Liver (tissue), 9 donors: ENCODE measurements around the gene EGLN1. TPM values are rescaled to one million over a fixed set of nuclear protein-coding genes. Genes with fewer than 3 reads are reported as not detected.

Experiments
- DNase-seq: peaks from one replicate; pipeline ENCODE4 v3.0.0-alpha.2; 2017; ENCODE audit warnings: low spot score
- H3K27ac ChIP-seq, 2 donors: one replicate each; pipeline ENCODE4 v1.7.0; 2013; ENCODE audit warnings: inconsistent platforms in 2 of 2, low read length in 2 of 2, control low read depth in 1 of 2, low read depth in 1 of 2, mild to moderate bottlenecking in 1 of 2
- H3K27me3 ChIP-seq, 4 donors: one replicate each; pipeline versions ENCODE4 v1.6.1 to v1.7.0; 2013; ENCODE audit warnings: low read length in 3 of 4, inconsistent platforms in 1 of 4, mild to moderate bottlenecking in 1 of 4, moderate library complexity in 1 of 4; ENCODE audit not compliant: control insufficient read depth in 4 of 4, insufficient read depth in 4 of 4
- H3K36me3 ChIP-seq, 4 donors: one replicate each; pipeline versions ENCODE4 v1.6.1 to v1.7.0; 2013; ENCODE audit warnings: low read length in 3 of 4, mild to moderate bottlenecking in 3 of 4, low read depth in 1 of 4, moderate library complexity in 1 of 4; ENCODE audit not compliant: control insufficient read depth in 4 of 4, insufficient read depth in 3 of 4
- H3K4me1 ChIP-seq, 4 donors: one replicate each; pipeline versions ENCODE4 v1.6.1 to v1.7.0; 2013; ENCODE audit warnings: low read length in 3 of 4, mild to moderate bottlenecking in 3 of 4, moderate library complexity in 1 of 4; ENCODE audit not compliant: control insufficient read depth in 4 of 4, insufficient read depth in 4 of 4
- H3K4me3 ChIP-seq, 3 donors: one replicate each; pipeline versions ENCODE4 v1.6.1 to v1.7.0; 2013; ENCODE audit warnings: low read length in 3 of 3, control low read depth in 1 of 3, low read depth in 1 of 3, mild to moderate bottlenecking in 1 of 3
- H3K9ac ChIP-seq, 2 donors: one replicate each; pipeline ENCODE4 v1.7.0; 2013; ENCODE audit warnings: low read length in 2 of 2, mild to moderate bottlenecking in 2 of 2, moderate library complexity in 2 of 2, control low read depth in 1 of 2, low read depth in 1 of 2
- H3K9me3 ChIP-seq, 4 donors: one replicate each; pipeline versions ENCODE4 v1.6.1 to v1.7.0; 2013; ENCODE audit warnings: low read length in 3 of 4; ENCODE audit not compliant: control insufficient read depth in 4 of 4
- ATF3 ChIP-seq: IDR thresholded peaks from 2 replicates; pipeline ENCODE4 v1.6.1; 2016; ENCODE audit warnings: antibody characterized with exemption
- CTCF ChIP-seq: fragments of 150-350 bp; IDR thresholded peaks from 2 replicates; pipeline ENCODE4 v1.5.1; 2017; ENCODE audit warnings: improper control_type of control experiment, low read depth, low read length; ENCODE audit not compliant: missing input control
- EGR1 ChIP-seq, 2 donors: IDR thresholded peaks; 2 replicates each; pipeline ENCODE4 v1.6.1; 2016 to 2018; ENCODE audit warnings: antibody characterized with exemption in 2 of 2, low read depth in 2 of 2
- FOXA1 ChIP-seq: IDR thresholded peaks from 2 replicates; pipeline ENCODE4 v1.6.1; 2016; ENCODE audit warnings: antibody characterized with exemption
- FOXA2 ChIP-seq: IDR thresholded peaks from 2 replicates; pipeline ENCODE4 v1.6.1; 2016; ENCODE audit warnings: antibody characterized with exemption
- GABPA ChIP-seq, 2 donors: IDR thresholded peaks in 1 of 2; conservative IDR thresholded peaks in 1 of 2; 2 replicates each; pipeline ENCODE4 v1.6.1; 2016; ENCODE audit warnings: antibody characterized with exemption in 2 of 2, mild to moderate bottlenecking in 1 of 2, moderate library complexity in 1 of 2
- HNF4A ChIP-seq, 2 donors: conservative IDR thresholded peaks; 2 replicates each; pipeline ENCODE4 v1.6.1; 2016; ENCODE audit warnings: antibody characterized with exemption in 2 of 2, mild to moderate bottlenecking in 2 of 2
- JUND ChIP-seq, 2 donors: IDR thresholded peaks; 2 replicates each; pipeline ENCODE4 v1.6.1; 2016; ENCODE audit warnings: antibody characterized with exemption in 2 of 2
- MAX ChIP-seq: IDR thresholded peaks from 2 replicates; pipeline ENCODE4 v1.6.1; 2016; ENCODE audit warnings: antibody characterized with exemption
- RAD21 ChIP-seq, 2 donors: IDR thresholded peaks; 2 replicates each; pipeline ENCODE4 v1.6.1; 2016; ENCODE audit warnings: antibody characterized with exemption in 2 of 2, mild to moderate bottlenecking in 2 of 2
- REST ChIP-seq: IDR thresholded peaks from 2 replicates; pipeline ENCODE4 v1.6.1; 2016; ENCODE audit warnings: antibody characterized with exemption, mild to moderate bottlenecking
- RXRA ChIP-seq, 2 donors: IDR thresholded peaks; 2 replicates each; pipeline ENCODE4 v1.6.1; 2017 to 2018; ENCODE audit warnings: antibody characterized with exemption in 2 of 2, mild to moderate bottlenecking in 1 of 2
- SP1 ChIP-seq: IDR thresholded peaks from 2 replicates; pipeline ENCODE4 v1.6.1; 2018; ENCODE audit warnings: antibody characterized with exemption, mild to moderate bottlenecking
- TAF1 ChIP-seq: conservative IDR thresholded peaks from 2 replicates; pipeline ENCODE4 v1.6.1; 2016; ENCODE audit warnings: antibody characterized with exemption, mild to moderate bottlenecking
- YY1 ChIP-seq: IDR thresholded peaks from 2 replicates; pipeline ENCODE4 v1.6.1; 2016; ENCODE audit warnings: antibody characterized with exemption, mild to moderate bottlenecking
- ZBTB33 ChIP-seq: IDR thresholded peaks from 2 replicates; pipeline ENCODE4 v1.6.1; 2016; ENCODE audit warnings: antibody characterized with exemption
- WGBS: extraction: QIAGEN DNeasy Blood & Tissue Kit; methylation state at CpG from one replicate; pipeline ENCODE4 v1.1.7; 2013; 5-methylcytosine and 5-hydroxymethylcytosine counted together
- polyA plus RNA-seq, 2 donors: library from polyadenylated mRNA; stranded (reverse) in 1 of 2; unstranded in 1 of 2; fragments of 200-250 nt in 1 of 2; fragments of >200 nt in 1 of 2; fragmentation: Nextera tagmentation in 1 of 2; extraction: Ambion mirVana in 1 of 2; gene quantifications; one replicate each; pipeline versions ENCODE4 v1.2.1 to v1.2.3, GENCODE V29; 2013 to 2015
- total RNA-seq, 2 donors: library from RNA; depleted of rRNA; stranded (reverse); fragments of >200 nt; gene quantifications; one replicate each; pipeline ENCODE4 v1.2.3, GENCODE V29; 2014
- donor health status: healthy.
- donor health status: healthy.
- donor health status: healthy.
- donor health status: healthy.
- donor health status: healthy.

The EGLN1 gene
- total and polyA plus RNA-seq, 4 donors: 7.2 to 44.8 (median 22.2) TPM

- TF ChIP-seq YY1: no peak
- TF ChIP-seq HNF4A (conservative IDR thresholded peaks at IDR 0.05): no peak
- TF ChIP-seq MAX: no peak
- TF ChIP-seq REST: no peak
- no peak for TF ChIP-seq JUND (IDR thresholded peaks at IDR 0.05)
- TF ChIP-seq TAF1: no peak
- Histone ChIP-seq H3K4me1 (peaks cover 14 to 41% (median 22%) of the 10 kb centered on the region in 4 donors), H3K9me3 (no peaks in the 10 kb centered on the region), H3K9ac (no peak overlapping the region), H3K27ac (no peak overlapping the region), H3K4me3 (no peak overlapping the region), H3K27me3 (no peaks in the 10 kb centered on the region), H3K36me3 (no peaks in the 10 kb centered on the region)
- DNase-seq: no peak
- 90% methylated on average over 7 of the region's 7 CpGs for WGBS
These were observed 7.6 kb downstream of the EGLN1 start for GRCh38 chr1:231414260-231415016.

GRCh38 chr1:231413749-231414082 lies 8.4 kb downstream of the EGLN1 start:
- no peaks in the 10 kb centered on the region for H3K9me3 ChIP-seq
- no peaks in the 10 kb centered on the region for H3K27me3 ChIP-seq
- H3K27ac ChIP-seq: no peak overlapping the region
- H3K4me1 ChIP-seq: peaks cover 14 to 37% (median 18%) of the 10 kb centered on the region in 4 donors
- DNase-seq: no peak
- WGBS: 96% methylated on average over 2 of the region's 2 CpGs
- no peak overlapping the region for H3K4me3 ChIP-seq
- TF ChIP-seq FOXA1: no peak
- no peak for TF ChIP-seq HNF4A (conservative IDR thresholded peaks at IDR 0.05)
- TF ChIP-seq TAF1: no peak
- TF ChIP-seq MAX: no peak
- no peak for TF ChIP-seq EGR1 (IDR thresholded peaks at IDR 0.05; ENCODE audit: low read depth in 2 of 2)
- TF ChIP-seq RXRA (IDR thresholded peaks at IDR 0.05): no peak
- no peak for TF ChIP-seq REST
- no peak for TF ChIP-seq SP1
- no peak for TF ChIP-seq GABPA (IDR thresholded peaks at IDR 0.05 in 1 of 2, conservative IDR thresholded peaks at IDR 0.05 in 1 of 2)
- TF ChIP-seq JUND (IDR thresholded peaks at IDR 0.05): no peak
- TF ChIP-seq ZBTB33: no peak
- TF ChIP-seq FOXA2: no peak
- no peak for TF ChIP-seq RAD21 (IDR thresholded peaks at IDR 0.05)
- no peak for TF ChIP-seq ATF3
- no peak for TF ChIP-seq CTCF
- H3K36me3 ChIP-seq: no peaks in the 10 kb centered on the region
- no peak overlapping the region for H3K9ac ChIP-seq
